Coronary artery (tissue), 2 donors: ENCODE results near the gene ABCC5.

Experiments used
- DNase-seq: peaks from one replicate; pipeline ENCODE4 v3.0.0-alpha.2; 2017; ENCODE audit warnings: low spot score
- H3K27ac ChIP-seq, 2 donors: fragments of 200-600 bp; sonication (generic); one replicate each; pipeline ENCODE4 v1.5.1; 2016 to 2019
- H3K4me3 ChIP-seq: fragments of 200-600 bp; sonication (generic); 2 replicates; pipeline ENCODE4 v1.5.1; 2016; ENCODE audit warnings: mild to moderate bottlenecking, moderate library complexity
- CTCF ChIP-seq: fragments of 200-600 bp; sonication (generic); IDR thresholded peaks from one replicate; pipeline ENCODE4 v1.5.1; 2019; ENCODE audit warnings: antibody characterized with exemption

ABCC5 gene

GRCh38 chr3:183937601-183938286 lies 79.9 kb downstream of the ABCC5 start:
- no peak for DNase-seq
- Histone ChIP-seq H3K27ac (no peak overlapping the region), H3K4me3 (no peak overlapping the region)
- no peak for TF ChIP-seq CTCF

- DNase-seq: no peak
- no peak for TF ChIP-seq CTCF
Measured at GRCh38 chr3:183933160-183933559, 84.5 kb downstream of the ABCC5 start.

GRCh38 chr3:183931881-183932280 lies 85.8 kb downstream of the ABCC5 start:
- TF ChIP-seq CTCF: no peak
- Histone ChIP-seq H3K27ac (no peak overlapping the region), H3K4me3 (no peak overlapping the region)
- no peak for DNase-seq

More at GRCh38 chr3:183933160-183933559, 84.5 kb downstream of the ABCC5 start:
- Histone ChIP-seq H3K27ac (no peak overlapping the region), H3K4me3 (no peak overlapping the region)

DNA sequence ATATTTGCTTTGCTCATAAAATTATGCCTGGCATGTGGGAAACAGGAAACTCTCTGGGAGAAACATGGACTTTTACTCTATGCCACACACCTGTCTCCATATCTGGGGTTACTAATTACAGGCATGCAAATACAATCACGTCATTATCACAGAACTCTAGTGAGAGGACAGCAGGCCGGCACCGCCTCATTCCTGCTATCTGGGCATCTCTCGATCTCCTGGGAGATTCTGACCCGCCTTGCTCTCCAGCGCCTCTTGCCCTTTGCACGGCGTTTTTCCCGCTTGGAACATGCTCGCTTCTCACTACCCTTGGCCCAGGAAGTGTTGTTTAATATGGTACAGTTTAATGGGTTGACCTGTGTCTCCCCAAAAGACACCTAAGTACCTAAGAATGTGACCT lies 87.6 kb downstream of the ABCC5 start:
- TF ChIP-seq CTCF: no peak
- no peak overlapping the region for H3K4me3 ChIP-seq
- no peak for DNase-seq
- no peak overlapping the region for H3K27ac ChIP-seq

DNA sequence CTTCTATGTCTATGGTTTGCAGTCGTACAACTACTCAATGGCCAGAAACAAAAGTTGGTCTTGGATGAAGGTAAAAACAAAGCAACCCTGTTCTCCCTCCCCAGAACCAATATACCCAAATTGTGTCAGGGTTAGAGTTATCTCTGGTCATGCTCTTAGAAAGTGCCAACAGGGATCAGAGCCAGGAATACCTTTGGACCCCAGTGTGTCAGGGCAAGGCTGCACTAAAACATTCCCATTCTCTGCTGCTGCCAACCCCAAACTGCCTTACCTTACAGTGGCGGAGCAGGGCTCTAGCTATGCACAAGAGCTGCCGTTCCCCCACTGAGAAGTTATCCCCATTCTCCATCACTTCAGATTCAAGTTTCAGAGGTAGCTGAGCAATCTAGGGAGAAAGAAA lies 90.6 kb downstream of the ABCC5 start:
- H3K4me3 ChIP-seq: no peak overlapping the region
- no peak for TF ChIP-seq CTCF
- no peak for DNase-seq
- H3K27ac ChIP-seq: no peak overlapping the region

DNA sequence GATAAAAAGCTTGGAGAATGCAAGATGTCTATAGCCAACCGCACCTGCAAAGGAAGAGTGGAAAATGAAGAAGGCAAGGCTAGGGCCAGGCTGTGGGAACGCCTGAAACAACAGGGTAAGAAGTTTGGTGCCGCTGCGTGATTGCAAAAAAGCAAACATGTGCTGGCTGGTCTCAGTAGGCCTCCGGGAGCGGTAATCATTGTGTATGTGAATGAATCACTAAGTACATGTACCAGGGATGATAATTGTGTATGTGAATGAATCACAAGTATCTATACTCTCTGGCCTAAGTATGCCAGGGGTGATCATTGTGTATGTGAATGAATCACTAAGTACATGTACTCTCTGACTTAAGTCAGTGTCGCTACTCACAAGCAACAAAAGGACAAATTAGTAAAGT lies 92.7 kb downstream of the ABCC5 start:
- Histone ChIP-seq H3K27ac (no peak overlapping the region), H3K4me3 (no peak overlapping the region)
- no peak for DNase-seq
- no peak for TF ChIP-seq CTCF

GRCh38 chr3:183924543-183924942 lies 93.1 kb downstream of the ABCC5 start:
- no peak for TF ChIP-seq CTCF

More at GRCh38 chr3:183924543-183924942, 93.1 kb downstream of the ABCC5 start:
- DNase-seq: no peak
- Histone ChIP-seq H3K4me3 (no peak overlapping the region), H3K27ac (no peak overlapping the region)
